Measurements from ENCODE around the gene CLCF1.
"Not testable (repeated sequence)": the region's sequence is repeated elsewhere in the genome, so short reads cannot be mapped to it uniquely, and the experiment has no call there.

The CLCF1 gene

GRCh38 chr11:67320011-67320410, 53.4 kb downstream of the CLCF1 start:
- DNase-seq: no peak

GRCh38 chr11:67318876-67319275, 54.5 kb downstream of the CLCF1 start:
- DNase-seq: not testable (repeated sequence)

- peak; percentile 10 for DNase-seq
Observed at GRCh38 chr11:67317888-67318555, 55.4 kb downstream of the CLCF1 start.

- DNase-seq: peak; percentile 97
Observed at GRCh38 chr11:67317205-67317887, 56.1 kb downstream of the CLCF1 start.

GRCh38 chr11:67316882-67317204, 56.6 kb downstream of the CLCF1 start:
- DNase-seq: no peak

- no peak for DNase-seq
Observed at GRCh38 chr11:67315325-67315909, 58.0 kb downstream of the CLCF1 start.

DNA sequence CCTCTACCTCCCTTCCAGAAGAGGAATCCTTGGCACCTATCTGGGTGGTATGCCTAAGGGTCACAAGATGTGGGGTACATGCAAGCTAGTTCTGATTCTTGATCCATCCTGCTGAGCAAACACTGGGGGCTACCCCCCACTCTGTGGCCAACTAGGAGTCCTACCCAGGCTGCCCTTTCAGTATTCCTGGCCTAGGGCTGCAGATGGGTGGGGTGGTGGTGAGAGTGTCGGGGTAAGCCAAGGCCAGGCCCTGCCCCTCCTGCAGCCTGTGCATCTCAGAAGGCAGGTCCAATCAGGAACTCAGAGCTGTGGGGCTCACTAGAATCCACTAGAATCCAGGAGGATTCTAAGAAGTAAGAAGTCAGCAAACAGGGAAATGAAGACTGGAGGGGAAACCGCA, 59.2 kb downstream of the CLCF1 start:
- no peak for DNase-seq
